Activated naive CD4-positive, alpha-beta T cell treated with anti-CD3 and anti-CD28 coated beads, Interleukin-2, amount 50 U/mL, for 24 hours (primary cell): ENCODE measurements around the gene NHSL2.
"Not testable (repeated sequence)": the region's sequence is repeated elsewhere in the genome, so short reads cannot be mapped to it uniquely, and the experiment has no call there.

ENCODE experiments used
- H3K27ac Mint-ChIP-seq: one replicate; pipeline ENCODE4 v1.8.0; 2021; ENCODE audit warnings: mild to moderate bottlenecking, mixed read lengths
- H3K27me3 Mint-ChIP-seq: one replicate; pipeline ENCODE4 v1.8.0; 2021; ENCODE audit warnings: mixed read lengths
- H3K36me3 Mint-ChIP-seq: one replicate; pipeline ENCODE4 v1.8.0; 2021; ENCODE audit warnings: mixed read lengths
- H3K4me1 Mint-ChIP-seq: one replicate; pipeline ENCODE4 v1.8.0; 2021; ENCODE audit warnings: mixed read lengths
- H3K4me3 Mint-ChIP-seq: one replicate; pipeline ENCODE4 v1.8.0; 2021; ENCODE audit warnings: mild to moderate bottlenecking, mixed read lengths
- H3K9me3 Mint-ChIP-seq: one replicate; pipeline ENCODE4 v1.8.0; 2021; ENCODE audit warnings: mixed read lengths

Gene NHSL2

DNA sequence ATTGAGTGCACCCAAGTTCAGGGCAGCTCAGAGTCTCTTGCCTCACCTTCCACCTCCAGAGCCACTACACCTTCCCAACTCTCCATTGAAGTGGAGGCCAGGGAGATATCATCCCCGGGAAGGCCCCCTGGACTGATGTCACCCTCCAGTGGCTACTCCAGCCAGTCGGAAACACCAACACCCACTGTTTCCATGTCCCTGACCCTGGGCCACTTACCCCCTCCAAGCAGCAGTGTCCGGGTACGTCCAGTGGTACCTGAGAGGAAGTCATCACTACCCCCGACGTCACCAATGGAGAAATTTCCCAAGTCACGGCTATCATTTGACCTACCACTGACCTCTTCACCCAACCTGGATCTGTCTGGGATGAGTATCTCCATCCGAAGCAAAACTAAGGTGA, 228.9 kb downstream of the NHSL2 start:
- Mint-ChIP-seq H3K4me3 (no peak overlapping the region), H3K4me1 (peaks cover 18% of the 10 kb centered on the region), H3K36me3 (peaks cover 1% of the 10 kb centered on the region), H3K27ac (no peak overlapping the region), H3K9me3 (no peaks in the 10 kb centered on the region), H3K27me3 (peaks cover 2% of the 10 kb centered on the region)

DNA sequence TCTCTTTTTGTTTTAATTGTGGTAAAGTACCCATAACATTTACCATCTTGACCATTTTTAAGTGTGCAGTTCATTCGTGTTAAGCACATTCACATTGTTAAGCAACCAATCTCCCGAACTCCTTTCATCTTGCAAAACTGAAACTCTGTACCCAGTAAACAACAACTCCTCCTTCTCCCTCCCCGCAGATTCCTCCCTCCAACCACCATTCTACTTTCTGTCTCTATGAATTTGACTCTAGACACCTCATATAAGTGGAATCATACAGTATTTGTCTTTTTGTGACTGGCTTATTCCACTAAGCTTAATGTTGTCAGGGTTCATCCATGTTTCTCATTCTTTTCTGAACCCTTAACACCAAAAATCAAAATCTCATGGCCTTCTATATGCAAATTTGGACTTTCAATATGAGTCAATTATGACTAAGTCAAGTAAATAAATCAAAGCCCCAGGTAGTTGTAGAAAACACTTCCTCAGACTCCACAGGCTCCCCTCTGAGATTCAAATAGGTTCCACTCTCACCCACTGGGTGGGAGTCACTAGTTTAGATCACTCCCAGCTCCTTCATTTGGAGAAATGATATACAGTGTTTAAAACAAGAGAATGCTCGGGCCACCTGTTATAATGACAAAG, 230.8 kb downstream of the NHSL2 start:
- Mint-ChIP-seq H3K4me1 (peaks cover 18% of the 10 kb centered on the region), H3K27ac (no peak overlapping the region), H3K9me3 (no peaks in the 10 kb centered on the region), H3K4me3 (no peak overlapping the region), H3K27me3 (no peaks in the 10 kb centered on the region), H3K36me3 (peaks cover 1% of the 10 kb centered on the region)

DNA sequence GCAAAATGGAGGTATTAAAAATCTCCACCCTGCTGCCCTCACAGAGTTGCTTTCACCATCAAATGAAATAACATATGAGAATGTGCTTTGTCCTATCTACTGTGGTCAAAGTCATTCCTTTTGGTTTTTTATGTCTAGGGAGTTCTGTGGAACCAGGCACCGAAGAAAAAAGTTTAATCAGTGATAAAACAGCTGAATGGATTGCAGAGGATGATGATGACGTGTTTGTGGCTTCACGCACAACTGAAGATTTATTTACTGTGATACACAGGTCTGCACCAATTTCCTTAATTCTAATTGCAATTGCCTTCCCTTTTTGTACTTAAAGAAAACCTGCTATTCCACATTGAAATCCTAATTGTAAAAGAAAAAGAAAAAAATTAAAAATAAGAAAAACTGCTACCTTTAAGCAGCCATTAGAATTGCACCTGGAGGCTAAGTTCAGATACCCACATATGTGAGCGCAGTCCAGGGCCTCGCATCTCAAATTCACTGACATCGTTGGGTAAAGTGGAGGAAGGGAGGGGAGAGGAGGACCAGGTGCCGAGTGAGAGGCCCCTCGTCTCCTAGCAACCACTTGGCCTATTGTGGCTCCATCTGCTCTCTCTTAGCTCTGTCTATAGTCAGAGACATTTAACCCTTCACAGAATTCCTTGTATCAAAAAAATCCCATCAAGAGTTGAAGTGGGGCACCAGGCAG, 231.6 kb downstream of the NHSL2 start:
- no peak overlapping the region for H3K4me3 Mint-ChIP-seq
- no peaks in the 10 kb centered on the region for H3K9me3 Mint-ChIP-seq
- no peak overlapping the region for H3K27ac Mint-ChIP-seq
- peaks cover 1% of the 10 kb centered on the region for H3K36me3 Mint-ChIP-seq
- H3K4me1 Mint-ChIP-seq = peaks cover 18% of the 10 kb centered on the region
- no peaks in the 10 kb centered on the region for H3K27me3 Mint-ChIP-seq

DNA sequence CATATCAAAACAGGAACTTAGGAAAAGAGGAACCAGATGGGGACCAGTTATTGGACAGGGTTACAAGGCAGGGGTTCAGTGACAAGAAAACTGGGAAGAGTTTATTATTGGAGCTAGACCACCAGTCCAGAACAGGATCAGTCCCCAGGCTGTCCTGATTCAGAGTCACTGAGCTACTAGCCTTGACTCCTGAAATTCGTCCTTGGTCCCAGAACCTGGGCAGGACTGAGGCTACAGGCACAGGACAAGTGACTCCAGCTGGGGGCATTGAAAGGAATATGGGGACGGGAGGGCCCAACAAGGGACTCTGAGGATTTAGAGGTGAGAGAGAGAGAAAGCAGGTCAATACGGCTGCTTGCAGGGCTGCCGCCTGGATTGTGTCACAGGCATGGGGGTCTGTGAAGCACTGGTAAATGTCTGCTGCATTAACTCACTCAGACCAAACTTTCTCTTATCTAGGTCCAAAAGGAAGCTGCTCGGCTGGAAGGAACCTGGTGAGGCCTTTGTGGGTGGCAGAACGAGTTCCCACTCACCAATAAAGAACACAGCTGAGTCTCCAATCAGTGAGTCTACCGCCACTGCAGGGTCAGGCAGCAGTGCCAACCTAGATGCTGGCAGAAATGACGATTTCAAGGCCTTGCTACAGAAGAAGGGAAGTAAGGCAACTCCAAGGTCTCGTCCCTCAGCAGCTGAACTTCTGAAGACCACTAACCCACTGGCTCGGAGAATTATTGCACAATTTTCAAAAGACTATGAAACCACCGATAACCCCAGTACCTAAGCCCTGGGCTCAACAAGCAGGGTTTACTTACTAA, 232.4 kb downstream of the NHSL2 start:
- Mint-ChIP-seq H3K27me3 (no peaks in the 10 kb centered on the region), H3K9me3 (no peaks in the 10 kb centered on the region), H3K27ac (no peak overlapping the region), H3K4me1 (peaks cover 18% of the 10 kb centered on the region), H3K36me3 (peaks cover 1% of the 10 kb centered on the region), H3K4me3 (no peak overlapping the region)

DNA sequence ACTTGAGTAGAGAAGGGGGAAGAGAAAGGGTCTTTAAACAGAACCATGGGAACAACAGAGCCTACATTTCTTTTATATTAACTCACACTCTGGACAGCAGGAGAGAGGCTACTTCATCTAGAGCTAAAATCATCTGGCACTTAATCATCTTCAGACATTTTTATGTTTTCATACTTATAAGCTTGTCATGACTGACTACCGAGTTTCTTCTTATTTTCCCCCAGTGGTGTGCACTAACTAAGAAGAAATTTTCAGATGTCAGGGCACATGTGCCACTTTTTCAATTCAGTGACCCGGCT, 232.9 kb downstream of the NHSL2 start:
- Mint-ChIP-seq H3K4me1 (peaks cover 18% of the 10 kb centered on the region), H3K36me3 (peaks cover 1% of the 10 kb centered on the region), H3K27ac (no peak overlapping the region), H3K9me3 (no peaks in the 10 kb centered on the region), H3K4me3 (no peak overlapping the region), H3K27me3 (no peaks in the 10 kb centered on the region)

DNA sequence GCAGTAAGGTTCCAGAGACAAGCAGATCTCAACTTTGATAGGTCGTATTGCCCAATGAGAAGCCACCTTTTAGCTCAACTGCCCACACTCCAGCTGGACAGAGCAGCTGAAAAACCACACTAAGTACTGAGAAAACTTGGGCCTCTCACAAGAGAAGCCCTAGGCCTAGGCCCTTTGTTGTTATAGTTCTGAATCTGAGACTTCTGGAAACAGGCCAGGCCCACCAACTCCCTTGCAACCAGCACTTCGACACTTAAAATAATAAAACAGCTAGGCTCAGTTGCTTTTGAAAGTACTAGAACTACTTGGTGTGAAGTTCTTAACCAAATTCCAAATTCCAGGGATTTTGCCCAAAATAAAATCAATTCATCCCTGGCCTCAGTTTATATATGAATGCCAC, 234.5 kb downstream of the NHSL2 start:
- no peak overlapping the region for H3K4me3 Mint-ChIP-seq
- peaks cover 18% of the 10 kb centered on the region for H3K4me1 Mint-ChIP-seq
- H3K27ac Mint-ChIP-seq = no peak overlapping the region
- H3K27me3 Mint-ChIP-seq = no peaks in the 10 kb centered on the region
- no peaks in the 10 kb centered on the region for H3K9me3 Mint-ChIP-seq
- no peaks in the 10 kb centered on the region for H3K36me3 Mint-ChIP-seq

DNA sequence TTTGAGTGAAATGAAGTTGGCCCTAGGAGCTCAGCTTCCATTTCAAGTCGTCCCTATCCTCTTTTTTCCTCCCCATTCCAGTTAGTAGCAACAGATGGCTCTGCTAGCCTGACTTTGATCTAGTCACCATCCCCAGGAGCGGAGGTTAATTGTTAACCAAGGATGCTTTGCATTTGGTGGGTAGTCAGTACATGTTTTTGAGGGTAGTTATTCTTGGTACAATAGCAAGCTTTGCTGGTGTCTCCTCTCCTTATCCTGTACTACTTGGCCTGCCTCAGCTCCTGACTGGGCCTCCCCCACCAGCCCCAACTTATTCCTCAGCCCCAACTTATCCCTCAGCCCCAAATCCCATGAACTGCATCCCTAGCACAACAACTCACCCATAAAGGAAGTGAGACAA, 235.9 kb downstream of the NHSL2 start:
- no peaks in the 10 kb centered on the region for H3K36me3 Mint-ChIP-seq
- no peak overlapping the region for H3K4me3 Mint-ChIP-seq
- H3K9me3 Mint-ChIP-seq = no peaks in the 10 kb centered on the region
- peaks cover 13% of the 10 kb centered on the region for H3K4me1 Mint-ChIP-seq
- no peaks in the 10 kb centered on the region for H3K27me3 Mint-ChIP-seq
- no peak overlapping the region for H3K27ac Mint-ChIP-seq

DNA sequence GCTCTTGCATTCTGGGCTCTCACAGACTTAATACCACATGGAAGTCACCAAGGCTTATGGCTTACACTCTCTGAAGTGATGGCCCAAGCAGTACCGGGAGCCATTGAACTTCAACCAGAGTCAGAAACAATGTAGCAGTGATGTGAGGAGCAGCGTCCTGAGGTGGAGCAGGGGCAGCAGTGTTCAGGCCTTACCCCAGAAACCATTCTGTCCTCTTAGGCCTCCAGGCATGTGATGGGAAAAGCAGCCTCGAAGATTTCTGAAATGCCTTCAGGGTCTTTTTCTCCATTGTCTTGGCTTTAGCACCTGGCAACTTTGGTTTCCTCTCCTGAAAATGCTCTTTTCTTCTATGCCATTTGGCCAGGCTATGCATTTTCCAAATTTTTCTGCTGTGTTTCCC, 248.1 kb downstream of the NHSL2 start:
- Mint-ChIP-seq H3K4me3 (no peak overlapping the region), H3K9me3 (no peaks in the 10 kb centered on the region), H3K36me3 (no peaks in the 10 kb centered on the region), H3K4me1 (no peaks in the 10 kb centered on the region), H3K27ac (no peak overlapping the region), H3K27me3 (no peaks in the 10 kb centered on the region)

DNA sequence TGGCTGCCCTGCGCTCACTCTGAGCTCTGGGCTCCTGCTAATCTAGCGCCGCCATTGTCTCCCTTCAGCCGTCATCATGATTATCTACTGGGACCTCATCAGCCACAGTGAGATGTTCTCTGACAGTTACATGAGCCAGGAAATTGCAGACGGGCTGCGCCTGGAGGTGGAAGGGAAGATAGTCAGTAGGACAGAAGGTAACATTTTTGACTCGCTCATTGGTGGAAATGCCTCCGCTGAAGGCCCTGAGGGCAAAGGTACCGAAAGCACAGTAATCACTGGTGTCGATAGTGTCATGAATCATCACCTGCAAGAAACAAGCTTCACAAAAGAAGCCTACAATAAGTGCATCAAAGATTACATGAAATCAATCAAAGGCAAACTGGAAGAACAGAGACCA, 249.1 kb downstream of the NHSL2 start:
- H3K27ac Mint-ChIP-seq = no peak overlapping the region
- H3K9me3 Mint-ChIP-seq = no peaks in the 10 kb centered on the region
- no peaks in the 10 kb centered on the region for H3K4me1 Mint-ChIP-seq
- no peak overlapping the region for H3K4me3 Mint-ChIP-seq
- H3K27me3 Mint-ChIP-seq = no peaks in the 10 kb centered on the region
- H3K36me3 Mint-ChIP-seq = no peaks in the 10 kb centered on the region

DNA sequence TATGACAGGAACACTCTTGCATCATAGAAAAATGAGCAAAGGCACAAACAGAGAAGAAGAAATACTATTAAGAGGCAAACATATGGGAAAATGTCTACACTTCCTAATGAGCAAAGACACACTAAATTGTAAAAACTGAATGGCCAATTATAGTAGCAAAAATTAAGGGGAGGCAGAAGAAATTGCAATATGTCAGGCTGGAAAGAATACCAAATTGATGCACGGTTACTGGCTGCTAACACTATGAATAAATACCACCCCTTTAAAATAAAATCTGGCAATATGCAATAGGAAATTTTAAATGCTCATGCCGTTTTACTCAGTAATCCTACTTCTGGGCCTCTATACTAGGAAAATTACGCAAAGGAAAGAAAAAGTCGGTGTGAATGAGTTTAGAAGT, 254.9 kb downstream of the NHSL2 start:
- no peak overlapping the region for H3K27ac Mint-ChIP-seq
- no peak overlapping the region for H3K4me3 Mint-ChIP-seq
- H3K4me1 Mint-ChIP-seq = peaks cover 5% of the 10 kb centered on the region
- H3K36me3 Mint-ChIP-seq = no peaks in the 10 kb centered on the region
- no peaks in the 10 kb centered on the region for H3K9me3 Mint-ChIP-seq
- no peaks in the 10 kb centered on the region for H3K27me3 Mint-ChIP-seq

DNA sequence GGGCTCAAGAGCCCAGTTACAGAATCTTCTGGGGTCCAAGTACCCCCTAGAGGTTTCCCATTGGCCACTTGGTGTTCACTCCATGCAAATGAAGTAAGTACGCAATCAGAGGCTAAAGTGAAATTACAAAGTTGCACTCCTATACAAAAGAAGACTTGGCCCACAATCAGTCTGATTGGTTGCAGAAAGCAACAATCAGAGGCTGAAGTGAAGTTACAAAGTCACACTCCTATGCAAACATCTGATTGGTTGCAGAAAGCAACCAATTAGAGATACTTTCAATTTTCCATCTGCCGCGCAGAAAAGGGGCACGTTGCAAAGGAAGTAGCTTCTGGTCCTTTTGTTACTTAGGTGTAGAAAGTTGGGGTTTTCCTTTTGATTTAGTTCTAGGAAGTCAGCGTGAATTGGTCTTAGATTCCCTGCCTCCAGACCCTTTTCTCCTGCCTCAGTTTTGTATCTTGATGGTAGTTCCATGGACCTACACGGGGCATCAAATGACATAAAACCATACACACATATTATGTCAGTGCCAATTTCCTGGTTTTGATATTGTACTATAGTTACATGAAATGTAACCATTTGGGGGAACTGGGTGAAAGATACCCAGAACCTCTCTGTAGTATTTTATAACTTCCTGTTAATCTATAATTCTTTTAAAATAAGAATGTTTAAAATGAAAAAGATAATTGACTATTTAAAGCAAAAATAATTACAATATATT, 258.5 kb downstream of the NHSL2 start:
- Mint-ChIP-seq H3K27ac (peak overlapping the region; percentile 90), H3K36me3 (no peaks in the 10 kb centered on the region), H3K9me3 (no peaks in the 10 kb centered on the region), H3K4me1 (peaks cover 5% of the 10 kb centered on the region), H3K27me3 (no peaks in the 10 kb centered on the region), H3K4me3 (peak overlapping the region; percentile 83)

DNA sequence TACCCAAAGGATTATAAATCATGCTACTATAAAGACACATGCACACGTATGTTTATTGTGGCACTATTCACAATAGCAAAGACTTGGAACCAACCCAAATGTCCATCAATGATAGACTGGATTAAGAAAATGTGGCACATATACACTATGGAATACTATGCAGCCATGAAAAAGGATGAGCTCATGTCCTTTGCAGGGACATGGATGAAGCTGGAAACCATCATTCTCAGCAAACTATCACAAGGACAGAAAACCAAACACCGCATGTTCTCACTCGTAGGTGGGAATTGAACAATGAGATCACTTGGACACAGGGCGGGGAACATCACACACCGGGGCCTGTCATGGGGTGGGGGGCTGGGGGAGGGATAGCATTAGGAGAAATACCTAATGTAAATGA, 265.6 kb downstream of the NHSL2 start:
- H3K4me3 Mint-ChIP-seq, H3K36me3 Mint-ChIP-seq, H3K9me3 Mint-ChIP-seq, H3K27ac Mint-ChIP-seq, H3K27me3 Mint-ChIP-seq: not testable (repeated sequence)
- peaks cover 11% of the 10 kb centered on the region for H3K4me1 Mint-ChIP-seq

DNA sequence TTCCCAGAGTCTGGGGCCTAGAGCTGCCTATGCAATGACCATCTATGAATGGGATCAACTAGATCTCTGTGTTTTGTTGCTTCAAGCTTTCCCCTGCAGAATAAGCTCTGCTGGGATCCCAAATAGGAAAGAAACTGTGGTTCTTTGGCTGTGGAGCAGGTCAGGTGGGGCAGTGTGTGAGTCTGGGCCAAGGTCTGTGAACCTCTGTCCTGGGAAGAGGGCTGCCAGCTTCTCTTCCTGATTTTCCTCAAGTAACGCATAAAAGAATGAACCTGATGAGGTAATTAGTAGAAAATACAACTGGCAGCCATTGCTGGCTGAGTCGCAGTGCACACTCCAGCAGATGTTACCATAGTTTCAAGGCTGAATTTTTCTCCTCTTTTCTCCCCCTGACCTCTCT, 266.3 kb downstream of the NHSL2 start:
- Mint-ChIP-seq H3K4me1 (peaks cover 11% of the 10 kb centered on the region), H3K27ac (no peak overlapping the region), H3K36me3 (no peaks in the 10 kb centered on the region), H3K27me3 (no peaks in the 10 kb centered on the region), H3K4me3 (no peak overlapping the region), H3K9me3 (no peaks in the 10 kb centered on the region)

DNA sequence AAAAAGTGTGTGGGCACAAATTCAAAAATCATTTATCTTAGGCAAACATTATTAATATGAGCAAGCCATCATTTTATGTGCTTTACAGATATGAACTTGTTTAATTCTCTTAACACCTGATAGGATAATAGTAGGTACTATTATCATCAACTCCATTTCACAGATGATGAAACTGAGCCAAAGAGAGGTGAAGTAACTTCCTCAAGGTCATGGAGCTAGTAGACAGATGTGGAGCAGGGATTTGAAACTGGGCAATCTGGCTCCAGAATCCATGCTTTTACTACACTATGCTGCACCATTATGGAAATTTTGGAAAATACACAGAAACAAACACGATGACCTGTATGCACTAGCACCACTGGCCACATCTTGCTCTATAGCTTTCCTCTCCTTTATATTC, 269.9 kb downstream of the NHSL2 start:
- Mint-ChIP-seq H3K36me3 (no peaks in the 10 kb centered on the region), H3K4me1 (peaks cover 17% of the 10 kb centered on the region), H3K4me3 (no peak overlapping the region), H3K9me3 (no peaks in the 10 kb centered on the region), H3K27me3 (no peaks in the 10 kb centered on the region), H3K27ac (no peak overlapping the region)

DNA sequence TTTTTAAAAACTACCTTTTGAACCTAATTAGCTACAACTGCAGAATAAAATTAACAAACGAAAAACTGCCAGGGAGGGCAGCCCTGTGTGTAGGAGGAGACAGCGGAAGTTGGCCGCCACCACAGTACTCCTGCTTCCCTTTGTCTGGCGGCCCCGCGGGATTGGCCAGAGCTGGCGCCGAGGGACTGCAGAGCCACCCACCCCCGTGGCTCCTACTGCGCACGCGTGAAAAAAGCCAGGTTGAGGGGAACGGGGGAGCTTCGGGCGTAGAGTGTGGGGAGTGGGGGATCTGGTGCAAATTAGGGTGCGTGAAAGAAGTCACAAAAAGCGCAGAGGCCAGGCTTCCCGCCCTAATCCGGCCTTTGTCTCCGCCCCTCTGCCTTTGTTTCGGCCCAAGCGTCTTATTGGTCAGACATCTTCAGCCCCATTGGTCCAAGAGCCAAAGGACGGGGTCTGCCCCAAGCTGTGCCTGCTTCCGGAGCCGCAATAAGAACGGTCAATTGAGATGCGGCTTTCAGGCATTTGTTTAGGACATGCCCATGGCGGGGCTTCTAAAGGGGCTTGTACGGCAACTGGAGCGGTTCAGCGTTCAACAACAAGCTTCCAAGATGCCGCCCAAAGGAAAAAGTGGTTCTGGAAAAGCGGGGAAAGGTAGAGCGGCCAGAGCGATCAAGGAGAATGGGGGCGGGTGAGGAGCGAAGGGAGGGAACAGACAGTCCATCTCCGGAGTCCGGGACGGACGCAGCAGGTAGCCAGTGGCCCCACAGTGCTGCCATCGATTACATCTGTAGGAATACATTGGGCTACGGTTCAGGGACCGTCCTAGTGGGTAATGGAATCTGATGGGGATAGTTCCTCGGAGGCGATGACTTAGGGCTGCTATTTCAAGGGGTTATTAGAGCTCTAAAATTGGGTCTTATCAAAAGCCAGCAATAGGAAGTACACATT, 270.8 kb downstream of the NHSL2 start, which contains the start of gene PIN4:
PIN4 (plus strand) TSS at position 580 of the 948 bp plus-strand sequence; CDS start at position 609, 29 bp downstream.
- H3K4me1 Mint-ChIP-seq = peaks cover 24% of the 10 kb centered on the region
- peaks cover 1% of the 10 kb centered on the region for H3K36me3 Mint-ChIP-seq
- H3K9me3 Mint-ChIP-seq = no peaks in the 10 kb centered on the region

More for the DNA sequence above, 270.8 kb downstream of the NHSL2 start, which contains the start of gene PIN4:
- Mint-ChIP-seq H3K27me3 (no peaks in the 10 kb centered on the region), H3K4me3 (no peak within 1 kb of the TSS), H3K27ac (no peak within 1 kb of the TSS)
